SH-SY5Y (cell line): ENCODE results near the gene ALOX12B.

Experiments
- GATA2 ChIP-seq: IDR thresholded peaks from 2 replicates; pipeline ENCODE4 v1.6.1; 2011; ENCODE audit warnings: mild to moderate bottlenecking, low read depth, low read length
- GATA3 ChIP-seq: IDR thresholded peaks from 2 replicates; pipeline ENCODE4 v1.6.1; 2011; ENCODE audit warnings: low read depth, mild to moderate bottlenecking, low read length, moderate library complexity

GRCh38 chr17:8128125-8128784 is 40.7 kb upstream of the ALOX12B start:
- TF ChIP-seq GATA2 = no peak
- TF ChIP-seq GATA3 = no peak
